ACHN (cell line): Measurements from ENCODE around the gene C1orf198.

Source experiments
- DNase-seq: peaks from one replicate; pipeline ENCODE4 v3.0.0-alpha.2; 2015
- in situ Hi-C: cut with HindIII; loops from 2 replicates; pipeline ENCODE4 v1.10.0; 2017; ENCODE audit warnings: low sequenced_read_pairs, low pct_ligation_motif_present, low pct_unique_long_range_greater_than_20kb

Gene C1orf198

GRCh38 chr1:230804396-230804795 is 63.9 kb downstream of the C1orf198 start:
- in situ Hi-C loops = no loop called here
- no peak for DNase-seq

DNA sequence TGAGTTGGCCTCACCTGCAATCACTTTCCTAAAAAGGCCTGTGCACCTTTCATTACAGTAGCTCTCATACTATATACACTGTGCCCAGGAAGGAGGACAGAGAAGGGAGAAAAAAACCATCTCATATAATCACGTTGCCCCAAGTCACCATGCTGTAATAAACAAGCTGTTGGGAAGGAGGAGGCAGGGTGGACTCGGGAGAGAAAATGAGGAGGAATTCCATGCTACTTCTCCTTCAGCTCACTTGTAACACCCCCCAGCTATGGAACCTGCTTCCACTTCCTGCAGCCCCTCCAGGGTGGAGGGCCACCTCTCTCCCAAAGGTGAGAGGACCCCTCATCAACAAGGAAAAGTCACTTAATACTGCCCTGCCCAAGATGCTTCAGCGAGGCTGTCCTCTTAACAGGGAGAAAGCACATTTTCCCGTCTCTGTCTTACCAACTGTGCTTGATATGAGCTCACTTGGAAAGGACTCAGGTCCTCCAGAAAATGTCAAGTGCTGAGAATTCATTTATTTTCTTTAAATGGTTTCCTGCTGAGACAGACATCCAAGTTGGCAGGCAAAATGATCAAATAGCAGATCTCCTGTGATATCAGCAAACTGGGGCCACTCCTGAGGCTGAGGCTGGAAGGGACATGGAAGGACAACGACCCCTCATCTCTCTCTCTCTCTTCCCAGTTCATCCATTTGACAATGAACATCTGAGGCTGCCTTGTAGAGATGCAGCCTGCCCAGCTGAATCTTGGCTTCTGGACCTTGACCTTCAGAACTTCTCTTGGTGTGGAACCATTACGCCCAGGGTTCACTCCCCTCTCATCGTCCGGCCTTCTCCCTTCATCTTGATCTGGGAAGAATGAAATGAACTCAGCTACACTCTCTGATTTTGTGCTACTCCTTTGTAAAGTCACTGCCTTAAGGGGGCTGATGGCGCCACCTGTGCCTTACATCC is 67.2 kb downstream of the C1orf198 start:
- DNase-seq = no peak
- in situ Hi-C loops = no loop called here

DNA sequence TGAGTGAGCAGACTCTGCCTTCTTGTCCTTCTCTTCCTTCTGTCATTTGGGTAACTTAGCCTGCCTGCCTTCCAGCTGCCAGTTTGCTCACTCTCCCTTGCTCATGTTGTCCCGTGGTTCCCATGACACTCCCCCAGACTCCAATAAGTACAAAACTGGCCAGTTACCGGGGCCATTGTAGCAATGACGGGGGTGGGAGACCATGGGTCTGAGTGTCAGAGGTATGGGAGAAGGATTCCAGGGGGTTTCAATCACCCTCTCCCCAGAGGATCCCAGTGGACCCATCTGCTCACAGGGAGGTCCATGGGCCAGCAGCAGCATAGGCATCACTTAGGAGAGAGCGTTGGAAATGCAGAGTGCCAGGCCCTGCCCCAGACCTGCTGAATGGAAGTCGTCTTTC is 69.8 kb downstream of the C1orf198 start:
- in situ Hi-C loops = no loop called here
- no peak for DNase-seq

GRCh38 chr1:230797942-230798365 is 70.4 kb downstream of the C1orf198 start:
- DNase-seq = peak; percentile 65
- in situ Hi-C loops = no loop called here

- in situ Hi-C loops = no loop called here
- DNase-seq = no peak
Measured at GRCh38 chr1:230797376-230797920, 70.9 kb downstream of the C1orf198 start.

DNA sequence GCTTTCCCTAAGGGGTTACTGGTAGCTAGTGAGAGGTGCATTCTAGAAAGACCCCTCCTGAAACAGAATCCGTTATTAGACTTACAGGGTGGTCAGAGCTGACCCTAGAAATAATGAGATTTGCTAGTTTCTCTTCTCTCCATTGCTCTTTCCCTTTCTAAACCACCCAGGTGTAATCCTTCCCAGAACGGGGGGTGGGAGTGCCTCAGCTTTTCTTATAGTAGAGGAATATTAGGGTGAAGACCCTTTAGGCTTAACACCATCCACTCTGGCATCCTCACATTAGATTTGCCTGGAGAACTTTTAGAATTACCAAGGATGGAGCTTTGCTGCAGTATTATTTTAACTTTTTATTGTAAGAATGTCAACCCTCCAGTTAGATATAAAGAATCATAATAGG is 71.7 kb downstream of the C1orf198 start:
- DNase-seq = no peak
- in situ Hi-C loops = no loop called here

DNA sequence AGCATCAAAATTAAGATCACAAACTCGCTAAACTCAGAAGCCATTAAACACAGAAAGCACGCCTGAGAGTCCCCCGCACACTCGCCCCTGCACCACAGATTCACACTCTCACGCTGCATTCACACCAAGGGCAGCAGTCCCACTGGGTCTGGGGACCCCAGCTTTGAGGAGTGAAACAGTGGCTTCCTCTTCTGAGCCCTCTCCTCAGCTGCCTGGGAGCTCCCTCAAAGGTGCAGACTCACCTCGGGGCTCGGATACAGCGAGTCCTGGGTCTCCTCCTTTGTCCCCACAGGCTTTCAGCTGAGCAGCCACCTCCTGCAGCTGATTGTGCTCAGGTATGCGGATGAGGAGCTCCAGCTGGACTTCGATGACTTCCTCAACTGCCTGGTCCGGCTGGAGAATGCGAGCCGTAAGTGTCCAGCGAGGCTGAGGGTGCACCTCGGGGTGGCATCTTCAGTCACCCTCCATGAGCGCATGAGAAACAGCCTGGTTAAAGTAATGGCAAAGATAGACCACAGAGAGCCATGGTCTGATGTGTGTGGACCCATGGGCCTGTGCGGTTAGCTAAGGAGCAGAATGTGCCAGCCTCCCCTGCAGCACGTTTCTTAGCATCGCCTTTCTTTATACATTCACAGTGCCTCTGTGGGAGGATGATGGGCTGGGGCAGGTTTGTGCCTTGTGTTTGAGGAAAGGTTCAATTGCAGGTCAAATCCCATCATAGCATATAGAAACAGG is 73.3 kb downstream of the C1orf198 start:
- DNase-seq = no peak

DNA sequence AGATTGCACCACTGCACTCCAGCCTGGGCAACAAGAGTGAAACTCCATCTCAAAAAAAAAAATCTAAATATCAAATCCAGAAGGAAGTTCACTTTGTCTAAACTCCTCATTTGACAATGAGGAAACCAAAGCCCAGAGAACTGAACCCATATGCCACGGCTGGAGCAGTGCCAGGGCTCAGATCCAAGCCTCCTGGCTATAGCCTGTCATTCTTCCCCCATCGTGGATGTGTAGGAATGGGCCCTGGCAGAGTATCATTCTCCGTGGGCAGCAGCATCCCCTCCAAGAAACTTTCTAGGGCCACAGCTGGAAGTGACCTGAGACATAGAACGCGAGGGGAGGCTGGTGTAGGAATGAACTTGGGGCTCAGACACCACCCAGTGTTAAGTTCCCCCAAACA is 73.9 kb downstream of the C1orf198 start:
- in situ Hi-C loops = no loop called here
- no peak for DNase-seq

More for the DNA sequence above, 73.3 kb downstream of the C1orf198 start:
- in situ Hi-C loops = no loop called here

GRCh38 chr1:230793463-230793745 is 74.9 kb downstream of the C1orf198 start:
- in situ Hi-C loops = no loop called here
- no peak for DNase-seq

- DNase-seq = no peak
- in situ Hi-C loops = no loop called here
Measured at GRCh38 chr1:230792691-230793462, 75.4 kb downstream of the C1orf198 start.

DNA sequence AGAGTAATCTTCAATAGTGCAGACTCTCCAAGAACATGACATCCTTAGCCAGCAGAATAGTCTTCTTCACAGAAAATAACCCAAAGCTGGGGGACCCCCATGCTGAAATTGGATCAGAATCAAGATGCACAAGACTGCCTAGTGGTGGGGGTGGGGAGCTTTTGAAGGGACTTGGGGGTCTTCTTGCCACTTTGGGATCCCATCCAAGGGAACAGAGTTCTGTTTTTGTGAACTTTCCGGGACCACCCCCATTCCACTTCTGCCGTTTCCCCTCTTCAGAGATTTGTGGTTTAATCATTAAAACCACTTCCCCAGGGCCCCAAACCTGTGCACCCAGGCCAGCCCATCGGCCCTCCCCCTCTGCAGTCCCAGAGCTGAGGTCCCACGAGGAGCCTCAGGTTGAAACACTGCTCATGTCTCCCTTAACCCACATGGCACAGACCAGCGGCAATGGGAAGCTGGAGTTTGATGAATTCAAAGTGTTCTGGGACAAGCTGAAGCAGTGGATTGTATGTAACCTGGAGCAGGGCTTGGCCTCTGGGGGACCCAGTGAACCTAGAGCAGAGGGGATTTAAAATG is 76.2 kb downstream of the C1orf198 start:
- in situ Hi-C loops = no loop called here
- no peak for DNase-seq

DNA sequence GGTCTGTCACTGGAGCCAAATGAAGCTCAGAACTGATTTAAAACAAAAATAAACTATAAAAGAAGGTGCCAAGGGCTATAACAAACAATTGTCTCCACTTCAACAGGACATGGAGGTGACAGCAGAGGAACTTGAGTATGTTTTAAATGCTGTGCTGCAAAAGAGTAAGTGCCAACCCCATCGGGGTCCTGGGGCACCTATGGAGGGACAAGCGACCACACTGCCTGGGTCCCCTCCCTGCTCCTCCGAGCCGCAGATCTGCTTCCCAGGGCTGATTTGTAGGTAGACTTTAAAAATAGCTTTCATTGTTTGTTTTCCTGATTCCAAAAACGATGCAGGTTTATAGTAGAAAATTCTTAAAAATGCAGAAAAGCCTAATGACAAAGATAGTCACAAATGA is 78.3 kb downstream of the C1orf198 start:
- in situ Hi-C loops = no loop called here
- DNase-seq = no peak

DNA sequence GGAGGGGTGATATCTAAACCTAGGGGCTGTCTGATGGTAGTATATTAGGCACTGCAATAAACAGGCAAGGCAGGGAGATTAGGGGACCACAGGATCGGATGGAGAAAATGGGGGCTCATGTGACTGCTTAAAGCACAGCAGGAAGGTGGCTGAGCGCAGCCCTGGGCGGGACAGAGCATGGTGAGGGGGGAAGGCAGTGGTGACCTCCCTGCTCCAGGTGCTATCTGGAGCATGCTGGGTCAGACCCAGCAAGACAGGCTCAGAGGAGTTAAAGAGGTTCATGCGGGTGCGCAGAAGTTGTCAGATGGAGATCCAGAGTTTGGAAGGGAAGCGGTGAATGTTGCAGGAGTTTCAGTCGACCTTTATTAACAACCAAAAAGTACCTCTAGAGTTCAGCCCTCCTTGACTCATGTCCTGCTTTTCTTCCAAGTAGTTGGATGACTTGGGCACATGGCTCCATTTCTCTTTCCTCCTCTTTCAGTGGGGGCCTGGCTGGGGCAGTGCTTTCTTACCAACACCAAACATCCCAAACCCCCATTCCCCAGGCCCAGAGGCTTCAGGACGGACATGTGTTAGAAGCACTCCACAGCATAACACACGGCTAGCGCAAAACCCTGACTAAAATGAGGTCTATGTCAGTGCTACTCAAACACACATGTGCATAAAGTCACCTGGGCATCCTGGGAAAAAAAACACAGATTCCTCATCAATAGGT is 79.6 kb downstream of the C1orf198 start:
- in situ Hi-C loops = no loop called here
- no peak for DNase-seq

DNA sequence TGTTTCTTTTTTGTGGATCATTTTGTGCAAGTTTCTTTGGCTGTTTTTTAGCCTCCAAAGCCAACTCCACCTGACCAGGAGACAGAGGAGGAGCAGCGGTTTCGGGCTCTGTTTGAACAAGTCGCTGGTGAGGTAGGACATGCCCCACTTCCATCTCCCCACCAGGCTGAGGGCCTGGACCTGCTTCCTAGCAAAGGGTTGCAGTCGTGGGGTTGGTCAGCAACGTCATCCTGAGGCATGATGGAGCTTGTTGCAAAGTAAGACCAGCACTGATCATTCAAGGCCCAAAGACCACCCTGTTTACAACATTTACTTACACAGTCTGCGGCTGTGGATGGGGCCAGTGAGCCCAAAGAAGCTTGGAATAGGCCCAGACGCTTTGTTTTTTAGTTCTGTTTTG is 80.8 kb downstream of the C1orf198 start:
- in situ Hi-C loops = no loop called here
- DNase-seq = no peak
